Heart left ventricle (tissue), 13 donors: ENCODE results near the gene RBM20.

ENCODE experiments used
- CTCF ChIP-seq, 12 donors: fragments of 200-600 bp; sonication (generic) in 4 of 12; IDR thresholded peaks; one replicate each; pipeline versions ENCODE4 v1.5.0 to v1.8.0; 2018 to 2022; ENCODE audit warnings: antibody characterized with exemption in 12 of 12, mild to moderate bottlenecking in 5 of 12
- POLR2A ChIP-seq, 2 donors: fragments of 450-650 bp; IDR thresholded peaks; one replicate each; pipeline ENCODE4 v1.6.1; 2017; ENCODE audit warnings: antibody characterized with exemption in 2 of 2, mild to moderate bottlenecking in 2 of 2, moderate library complexity in 2 of 2
- donor health status: ischemic (EF 13 %, LVEDD 7.1; RV severe dilation, severe dysfunction).
- donor health status: DM: no; HTN: yes; CAD: no.
- donor health status: DM: no; HTN: no; CAD: no.
- donor health status: ischemic (EF 25% LVEDD 6.9; RV normal size, moderate dysfunction).
- donor health status: ischemic (EF 25% LVEDD 5.7; RV mildly dilated, moderate dysfunction).
- donor health status: ischemic (EF 35%, LVEDD 5.7; RV mildly dilated, moderate dysfunction).
- donor health status: nonischemic (EF 11% LVEDD 7.7; RV severe dilation, severe dysfunction).
- donor health status: DM: yes; HTN: yes; CAD: no.
- donor health status: PGD.
- donor health status: ischemic (EF 29% LVEDD 5.4; RV normal size, mild dysfunction).
- donor health status: nonischemic (EF 23%, LVEDD 6.1; RV moderate dilation, normal function).

GRCh38 chr10:110625951-110626855 is 17.9 kb upstream of the RBM20 start:
- TF ChIP-seq CTCF (IDR thresholded peaks at IDR 0.05) (no peak), POLR2A (IDR thresholded peaks at IDR 0.05) (no peak)
